CD4-positive, alpha-beta T cell treated with Interleukin-6 for 4 hours (primary cell): ENCODE data around the gene TBX18.

ENCODE experiments used
- DNase-seq: peaks from one replicate; pipeline ENCODE4 v3.0.0-alpha.2; 2020; ENCODE audit warnings: mixed read lengths

Gene TBX18

GRCh38 chr6:84764332-84765049 lies at the start of gene TBX18:
TSS of gene TBX18 (minus strand) at chr6:84764598. CDS start at chr6:84764181, 417 bp downstream.
- no peak for DNase-seq

DNA sequence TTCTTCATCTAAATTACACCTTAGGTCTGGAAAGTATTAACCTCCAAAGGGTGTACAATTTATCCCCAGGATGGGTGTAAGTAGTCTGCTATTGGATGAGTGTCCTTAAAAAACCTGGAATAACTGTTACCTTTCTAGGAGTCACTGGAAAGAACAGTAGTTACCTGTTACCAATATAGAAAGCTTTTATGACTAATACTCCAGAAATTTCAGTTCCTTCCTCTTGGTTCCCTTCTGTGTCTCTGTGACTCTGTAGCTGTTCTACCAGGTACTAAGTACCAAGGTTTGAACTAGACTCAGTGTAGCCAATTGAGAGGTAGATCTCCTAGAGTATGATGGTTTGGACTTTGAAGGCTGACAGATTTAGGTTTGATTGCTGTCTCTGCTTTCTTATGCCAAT lies 47.0 kb upstream of the TBX18 start:
- DNase-seq, result no peak

DNA sequence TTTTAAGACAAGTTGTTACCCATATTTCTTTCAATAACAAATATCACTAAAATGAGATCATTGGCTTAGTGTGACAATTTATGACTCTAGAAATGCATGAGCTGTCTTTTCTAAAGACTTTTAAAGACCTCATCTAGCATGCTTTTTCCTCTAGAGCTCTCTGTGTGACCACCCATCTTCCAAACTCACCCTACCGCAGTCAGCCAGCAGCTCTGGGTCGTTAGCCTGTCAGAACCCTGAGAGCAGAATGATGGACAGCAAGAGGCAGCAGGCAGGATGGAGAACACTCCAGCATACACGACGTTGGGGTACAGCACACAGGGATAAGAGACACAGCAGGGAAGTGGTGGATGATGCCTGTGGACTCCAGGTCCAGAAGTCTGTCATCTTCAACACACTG lies 45.1 kb upstream of the TBX18 start:
- DNase-seq, result no peak

DNA sequence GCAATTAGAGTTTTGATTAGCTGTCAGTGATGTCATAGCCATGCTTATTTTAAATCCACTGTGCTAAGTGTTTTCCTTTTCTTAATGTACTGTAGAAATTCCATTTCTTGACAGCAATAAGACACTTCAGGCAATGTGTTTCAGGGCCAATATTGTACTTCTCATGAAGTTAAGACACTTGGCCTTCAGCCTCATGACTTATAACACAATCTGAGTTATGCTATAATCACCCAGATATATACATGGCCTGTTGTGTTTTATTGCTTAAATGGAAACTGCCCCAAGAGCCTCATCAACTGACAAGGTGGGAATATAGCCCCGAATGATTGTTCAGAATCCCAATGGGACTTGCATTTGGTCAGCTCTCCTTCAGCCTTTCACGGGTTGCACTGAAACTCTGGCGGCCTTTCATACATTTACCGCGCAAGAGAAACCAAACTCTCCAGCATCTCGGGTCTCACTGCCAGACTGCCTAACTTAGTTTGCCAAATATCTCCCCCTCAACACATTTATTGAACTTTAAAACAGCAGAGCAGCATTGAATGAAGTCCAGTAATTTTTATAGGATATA lies 44.2 kb upstream of the TBX18 start:
- DNase-seq, result no peak

- no peak for DNase-seq
These were observed 40.7 kb upstream of the TBX18 start for GRCh38 chr6:84805145-84805544.

GRCh38 chr6:84804720-84805119 lies 40.3 kb upstream of the TBX18 start:
- DNase-seq, result no peak

- DNase-seq, result no peak
These were observed 36.9 kb upstream of the TBX18 start for GRCh38 chr6:84801250-84801649.

DNA sequence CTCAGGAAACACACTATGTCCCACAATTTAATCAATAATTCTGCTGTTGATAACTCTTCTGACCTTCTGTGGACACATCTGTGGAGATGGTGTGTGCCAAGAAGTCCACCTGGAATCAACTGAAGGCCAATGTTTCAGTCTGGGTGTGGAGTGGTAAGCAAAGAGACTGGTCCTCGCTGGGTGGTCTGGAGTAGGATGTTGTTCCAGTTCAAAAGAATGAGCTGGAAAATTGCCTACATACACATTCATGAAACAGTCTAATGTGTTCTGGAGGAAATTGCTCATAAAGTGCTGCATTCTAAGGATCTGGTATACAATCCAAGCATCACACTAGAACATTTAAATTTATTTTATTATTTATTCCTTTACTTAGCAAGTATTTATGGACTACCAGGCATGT lies 33.9 kb upstream of the TBX18 start:
- no peak for DNase-seq

DNA sequence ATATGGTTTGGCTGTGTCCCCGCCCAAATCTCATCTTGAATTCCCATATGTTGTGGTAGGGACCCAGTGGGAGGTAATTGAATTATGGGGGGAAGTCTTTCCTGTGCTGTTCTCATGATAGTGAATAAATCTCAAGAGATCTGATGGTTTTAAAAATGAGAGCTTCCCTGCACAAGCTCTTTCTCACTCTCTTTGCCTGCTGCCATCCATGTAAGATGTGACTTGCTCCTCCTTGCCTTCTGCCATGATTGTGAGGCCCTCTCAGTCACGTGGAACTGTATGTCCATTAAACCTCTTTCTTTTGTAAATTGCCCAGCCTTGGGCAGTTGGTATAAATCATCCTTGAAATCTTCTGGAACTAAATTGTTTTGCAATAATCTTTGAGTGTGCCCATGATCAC lies 31.9 kb upstream of the TBX18 start:
- DNase-seq, result no peak

- no peak for DNase-seq
These were observed 27.5 kb upstream of the TBX18 start for GRCh38 chr6:84791927-84792326.

DNA sequence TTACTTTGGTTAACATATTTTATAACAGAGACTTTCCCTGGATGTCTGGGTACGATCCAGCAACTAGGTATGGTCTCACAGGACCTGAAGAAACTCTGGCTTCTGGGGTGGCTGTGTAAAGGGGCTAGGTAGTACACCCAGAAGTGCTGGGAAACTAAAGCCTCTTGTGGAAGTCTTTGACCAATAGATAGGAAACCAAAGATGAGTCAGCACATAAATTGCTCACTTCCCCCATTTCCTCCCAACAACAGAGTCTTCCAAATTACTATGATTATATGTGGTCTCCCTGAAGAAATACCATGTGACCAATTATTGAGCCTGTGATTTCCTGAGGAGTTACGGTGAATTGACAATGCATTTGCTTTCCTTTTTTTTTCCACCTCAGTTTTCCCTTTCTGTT lies 26.8 kb upstream of the TBX18 start:
- no peak for DNase-seq

GRCh38 chr6:84789170-84789569 lies 24.8 kb upstream of the TBX18 start:
- DNase-seq, result no peak

DNA sequence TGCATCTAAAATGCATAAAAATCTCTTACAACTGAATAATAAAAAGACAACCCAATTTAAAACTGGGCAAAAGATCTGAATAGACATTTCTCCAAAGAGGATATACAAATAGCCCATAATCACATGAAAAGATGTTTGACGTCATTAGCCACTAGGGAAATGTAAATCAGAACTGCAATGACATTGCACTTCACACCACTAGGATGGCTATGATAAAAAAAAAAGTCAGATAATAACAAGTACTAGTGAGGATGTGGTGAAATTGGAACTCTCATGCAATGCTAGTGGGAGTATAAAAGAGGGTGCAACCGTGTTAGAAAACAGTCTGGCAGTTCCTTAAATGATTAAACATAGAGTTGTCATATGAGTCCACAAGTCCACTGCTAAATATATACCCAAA lies 24.3 kb upstream of the TBX18 start:
- DNase-seq, result no peak

DNA sequence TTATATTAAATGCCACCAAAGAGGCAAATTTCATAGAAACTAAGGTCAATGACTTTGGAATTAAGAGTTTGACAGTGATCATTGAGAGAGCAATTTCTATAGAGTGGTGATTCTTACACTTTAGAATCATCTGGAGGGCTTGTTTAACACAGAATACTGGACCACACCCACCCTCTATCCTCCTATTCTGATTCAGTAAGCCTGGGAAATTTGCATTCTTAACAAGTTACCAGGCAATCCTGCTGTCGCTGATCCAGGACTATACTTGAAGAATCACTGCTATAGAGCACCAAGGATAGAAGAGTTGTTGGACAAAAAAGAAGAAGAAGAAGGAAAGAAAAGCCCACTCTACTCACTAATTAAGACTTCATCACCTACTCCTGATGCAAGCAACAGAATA lies 21.3 kb upstream of the TBX18 start:
- DNase-seq, result no peak

- DNase-seq, result no peak
These were observed 15.5 kb upstream of the TBX18 start for GRCh38 chr6:84779917-84780316.

DNA sequence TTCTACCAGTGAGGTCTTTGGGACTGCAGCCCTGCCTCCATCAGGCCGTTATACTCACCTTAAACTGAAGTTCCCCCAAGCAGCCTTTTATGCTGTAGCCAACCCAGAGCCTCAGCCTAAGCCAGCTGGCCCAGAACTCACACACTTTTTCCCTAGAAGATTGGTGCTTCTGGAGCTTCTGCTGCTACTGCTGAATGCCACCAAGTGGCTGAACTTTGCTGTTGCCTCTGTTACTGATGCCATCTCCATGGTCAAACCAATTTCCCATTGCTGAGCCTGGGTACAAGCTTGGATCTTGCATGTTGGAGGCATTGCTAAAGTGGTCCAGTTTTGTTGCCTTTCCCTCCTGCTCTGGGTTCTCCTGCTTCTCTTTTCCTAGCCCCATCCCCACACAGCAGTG lies 15.0 kb upstream of the TBX18 start:
- no peak for DNase-seq

DNA sequence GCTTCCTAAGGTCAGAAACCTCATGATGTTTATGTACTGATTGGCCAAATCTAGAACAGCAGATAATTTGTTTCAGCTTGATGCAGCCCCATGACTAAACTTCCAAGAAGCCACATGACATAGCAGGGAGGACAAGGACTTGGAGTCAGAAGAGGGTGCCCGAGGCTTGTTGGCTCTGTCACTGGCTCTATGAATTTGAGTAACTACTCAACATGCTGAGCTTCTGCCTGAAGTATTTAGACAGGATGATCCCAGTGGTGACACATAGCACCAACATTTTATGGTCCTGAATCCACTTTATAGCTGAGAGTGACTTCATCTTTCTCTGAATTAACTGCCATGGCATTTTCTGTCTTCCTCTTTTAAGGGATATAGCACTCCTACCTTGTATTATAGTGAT lies 13.5 kb upstream of the TBX18 start:
- DNase-seq, result no peak

DNA sequence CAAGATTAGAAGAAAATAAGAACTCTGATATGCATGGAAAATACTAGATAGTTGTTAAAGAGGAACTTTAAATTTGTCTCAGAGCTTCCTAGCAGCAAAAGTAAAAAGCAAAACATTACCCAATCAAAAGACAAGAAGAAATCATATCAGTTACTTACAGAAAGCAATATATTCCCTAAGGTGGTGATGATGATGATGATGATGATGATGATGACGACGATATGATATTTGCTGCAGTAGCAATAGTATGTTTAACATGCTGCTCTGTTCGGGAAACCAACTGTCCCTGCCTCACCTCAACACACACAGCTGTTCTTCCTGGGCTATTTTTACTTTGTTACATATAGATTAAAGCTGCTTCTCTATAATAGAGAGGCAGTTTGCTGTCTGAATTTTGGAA lies 12.0 kb upstream of the TBX18 start:
- DNase-seq, result no peak

GRCh38 chr6:84775751-84776150 lies 11.4 kb upstream of the TBX18 start:
- DNase-seq, result no peak

DNA sequence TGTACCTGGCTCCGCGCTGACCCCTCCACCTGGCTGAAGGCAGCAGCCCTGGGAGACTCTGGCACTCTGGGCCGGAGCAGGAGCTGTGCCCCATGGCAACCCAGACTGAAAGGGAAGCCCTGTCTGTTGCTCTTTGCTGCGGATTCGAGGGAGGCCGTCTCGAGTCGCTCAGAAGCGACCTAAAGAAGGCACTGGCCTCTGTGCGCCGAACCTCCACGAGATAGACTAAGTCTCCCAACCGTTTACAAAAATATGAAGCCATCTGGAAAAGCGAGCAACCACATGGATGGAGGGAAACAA lies 10.5 kb upstream of the TBX18 start:
- DNase-seq, result no peak

DNA sequence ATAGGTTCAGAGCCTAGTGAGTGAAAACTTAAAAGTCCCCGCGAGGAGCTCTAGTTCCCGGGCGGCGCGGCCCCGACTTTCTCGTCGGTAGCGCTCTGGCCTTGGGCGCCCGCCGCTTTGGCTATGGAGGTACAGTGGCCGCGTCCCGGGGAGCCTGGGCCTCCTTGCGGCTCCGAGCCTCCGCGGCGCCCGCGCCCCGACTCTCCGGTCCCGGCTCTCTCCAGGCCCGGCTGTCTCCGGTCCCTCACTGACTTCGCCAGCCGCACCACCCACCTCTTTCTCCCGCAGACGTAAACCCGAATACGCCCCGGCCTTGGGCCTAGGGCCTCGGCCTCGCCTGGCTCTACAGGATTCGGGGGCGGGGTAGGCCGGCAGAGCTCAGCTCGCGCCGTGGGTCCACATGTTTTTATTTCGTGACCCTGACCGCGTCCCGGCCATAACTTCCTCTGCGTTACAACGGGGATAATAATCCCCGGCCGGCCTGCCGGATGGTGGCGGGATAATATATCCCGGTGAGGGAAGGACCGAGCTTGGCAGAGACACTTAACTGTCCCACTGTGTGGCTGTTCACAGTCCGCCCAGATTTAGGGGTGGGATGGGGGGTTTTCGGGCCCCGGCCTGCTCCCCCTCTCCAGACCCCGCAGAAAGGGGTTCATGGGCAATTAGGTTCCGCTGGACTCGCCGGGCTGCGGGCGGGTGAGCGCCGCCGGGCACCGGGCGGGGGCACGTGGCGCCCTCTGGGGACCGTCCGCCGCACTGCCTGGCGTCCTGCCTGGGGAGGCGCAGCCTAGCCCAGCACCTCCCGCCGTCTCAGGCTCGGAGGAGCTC lies 10.0 kb upstream of the TBX18 start:
- no peak for DNase-seq

- no peak for DNase-seq
These were observed 9.2 kb upstream of the TBX18 start for GRCh38 chr6:84773431-84774156.

- DNase-seq, result no peak
These were observed 8.7 kb upstream of the TBX18 start for GRCh38 chr6:84773133-84773430.
